HepG2 (cell line): ENCODE data around the gene TEDC1. TPM values are rescaled to one million over a fixed set of nuclear protein-coding genes. Genes with fewer than 3 reads are reported as not detected.

Source experiments
- CEBPB ChIP-seq: IDR thresholded peaks from 2 replicates; pipeline ENCODE4 v1.6.1; 2011; ENCODE audit warnings: low read depth, low read length, improper control_type of control experiment, borderline replicate concordance
- ELK4 ChIP-seq: sonication (generic); formaldehyde crosslinking; IDR thresholded peaks from 2 replicates; pipeline ENCODE4 v1.9.0; 2021; ENCODE audit warnings: missing genetic modification reagents, borderline replicate concordance
- FOSL2 ChIP-seq: sonication (generic); formaldehyde crosslinking; IDR thresholded peaks from 2 replicates; pipeline ENCODE4 v1.4.0; 2020; ENCODE audit warnings: missing genetic modification reagents
- KDM6A ChIP-seq: IDR thresholded peaks from 2 replicates; pipeline ENCODE4 v1.6.1; 2016; ENCODE audit warnings: low read depth
- PAF1 ChIP-seq: IDR thresholded peaks from 2 replicates; pipeline ENCODE4 v1.6.1; 2016; ENCODE audit warnings: missing genetic modification reagents, missing compliant biosample characterization
- PITX1 ChIP-seq: sonication (generic); formaldehyde crosslinking; IDR thresholded peaks from 2 replicates; pipeline ENCODE4 v1.5.1; 2020; ENCODE audit warnings: mild to moderate bottlenecking, missing genetic modification reagents
- POGK ChIP-seq: sonication (generic); formaldehyde crosslinking; conservative IDR thresholded peaks from 2 replicates; pipeline ENCODE4 v1.8.0; 2022; ENCODE audit warnings: mild to moderate bottlenecking, moderate library complexity, missing genetic modification reagents
- RBAK ChIP-seq: sonication (generic); formaldehyde crosslinking; IDR thresholded peaks from 2 replicates; pipeline ENCODE4 v1.5.1; 2020; ENCODE audit warnings: mild to moderate bottlenecking, missing genetic modification reagents
- RERE ChIP-seq: IDR thresholded peaks from 2 replicates; pipeline ENCODE4 v1.6.1; 2016; ENCODE audit warnings: low read depth, missing genetic modification reagents, missing compliant biosample characterization
- TFDP1 ChIP-seq: IDR thresholded peaks from 2 replicates; pipeline ENCODE4 v1.6.1; 2016; ENCODE audit warnings: missing compliant biosample characterization, missing genetic modification reagents, borderline replicate concordance
- TFDP2 ChIP-seq: sonication (generic); formaldehyde crosslinking; IDR thresholded peaks from 2 replicates; pipeline ENCODE4 v1.4.0; 2020; ENCODE audit warnings: missing genetic modification reagents
- ZNF101 ChIP-seq: sonication (generic); formaldehyde crosslinking; IDR thresholded peaks from 2 replicates; pipeline ENCODE4 v1.4.0; 2020; ENCODE audit warnings: mild to moderate bottlenecking, low read depth, missing genetic modification reagents, borderline replicate concordance
- ZNF136 ChIP-seq: sonication (generic); formaldehyde crosslinking; IDR thresholded peaks from 2 replicates; pipeline ENCODE4 v1.8.1; 2022; ENCODE audit warnings: low read depth, mild to moderate bottlenecking, moderate library complexity, missing genetic modification reagents
- ZNF343 ChIP-seq: sonication (generic); formaldehyde crosslinking; IDR thresholded peaks from 2 replicates; pipeline ENCODE4 v1.4.0; 2020; ENCODE audit warnings: mild to moderate bottlenecking, missing genetic modification reagents
- ZNF484 ChIP-seq: sonication (generic); formaldehyde crosslinking; IDR thresholded peaks from 2 replicates; pipeline ENCODE4 v1.5.1; 2020; ENCODE audit warnings: mild to moderate bottlenecking, low read depth, missing genetic modification reagents, borderline replicate concordance
- ZNF547 ChIP-seq: sonication (generic); formaldehyde crosslinking; IDR thresholded peaks from 2 replicates; pipeline ENCODE4 v1.5.1; 2020; ENCODE audit warnings: mild to moderate bottlenecking, missing genetic modification reagents
- ZNF720 ChIP-seq: sonication (generic); formaldehyde crosslinking; IDR thresholded peaks from 2 replicates; pipeline ENCODE4 v1.4.0; 2020; ENCODE audit warnings: missing genetic modification reagents
- ZNF772 ChIP-seq: sonication (generic); formaldehyde crosslinking; IDR thresholded peaks from 2 replicates; pipeline ENCODE4 v1.5.0; 2020; ENCODE audit warnings: mild to moderate bottlenecking, missing genetic modification reagents
- polyA plus RNA-seq, 8 experiments: library from polyadenylated mRNA; depleted of rRNA in 3 of 8; stranded (reverse) in 7 of 8; unstranded in 1 of 8; fragments of >200 nt; fragmentation: Illumina TruSeq in 4 of 8; extraction: Trizol in 4 of 8; gene quantifications; 2 replicates each; pipeline versions ENCODE4 v1.2.1 to v1.2.3, GENCODE V29; 2011 to 2016; ENCODE audit warnings: low read depth in 4 of 8, missing spikeins in 1 of 8, mixed read lengths in 1 of 8; ENCODE audit not compliant: insufficient read depth in 1 of 8
- total RNA-seq, 5 experiments: library from RNA; depleted of rRNA; stranded (reverse); fragments of >200 nt; fragmentation: Illumina TruSeq; extraction: Trizol; gene quantifications; 2 replicates each; pipeline ENCODE4 v1.2.3, GENCODE V29; 2016; ENCODE audit warnings: low read depth in 1 of 5

Gene TEDC1
- total and polyA plus RNA-seq, 2 of the 13 experiments (the other 11 are each of a cell fraction or from before 2014, with no cell fraction given) = 5.7 to 27.4 TPM

- TF ChIP-seq ZNF136 (CRISPR knock-in tag) = no peak
- TF ChIP-seq ZNF343 (CRISPR knock-in tag) = no peak
- TF ChIP-seq TFDP1 (CRISPR knock-in tag) = peak; percentile 45; the same call in 1 of the 2 replicates
- no peak for TF ChIP-seq ZNF484 (CRISPR knock-in tag)
- no peak for TF ChIP-seq ZNF720 (CRISPR knock-in tag)
- no peak for TF ChIP-seq CEBPB
- no peak for TF ChIP-seq ZNF547
- TF ChIP-seq FOSL2 (CRISPR knock-in tag) = no peak
- no peak for TF ChIP-seq POGK
- no peak for TF ChIP-seq KDM6A (CRISPR knock-in tag)
- TF ChIP-seq ZNF101 (CRISPR knock-in tag) = no peak
- no peak for TF ChIP-seq RBAK (CRISPR knock-in tag)
- TF ChIP-seq ZNF772 (CRISPR knock-in tag) = peak; percentile 62; the same call in 1 of the 2 replicates
- TF ChIP-seq PITX1 = 0 out of 2 replicates have a peak, but pooled peaks have one; percentile 30
- no peak for TF ChIP-seq RERE
- TF ChIP-seq ELK4 (CRISPR knock-in tag) = no peak
- no peak for TF ChIP-seq PAF1 (CRISPR knock-in tag)
- peak; percentile 29; the same call in 1 of the 2 replicates for TF ChIP-seq TFDP2
Measured at GRCh38 chr14:105489542-105490266, 1.3 kb upstream of the TEDC1 start (continued).
